ENCODE measurements around the gene MAP3K12.

DNA sequence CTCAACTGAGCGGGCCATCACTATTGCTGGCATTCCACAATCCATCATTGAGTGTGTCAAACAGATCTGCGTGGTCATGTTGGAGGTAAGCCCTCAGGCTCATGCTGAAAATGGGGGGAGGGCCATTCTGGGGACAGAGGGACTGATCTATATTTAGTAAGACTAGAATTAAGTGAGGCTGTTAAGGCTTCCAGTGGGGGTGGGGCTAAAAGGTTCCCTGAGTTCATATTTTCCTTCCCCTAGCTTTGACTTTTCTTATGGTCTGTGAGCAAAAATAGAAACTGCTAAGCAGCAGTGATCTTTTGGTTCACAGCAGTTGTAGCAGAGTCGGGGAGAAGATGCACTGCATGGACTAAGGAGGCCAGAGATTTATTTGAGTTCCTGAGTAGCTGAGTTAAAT is 38.2 kb downstream of the MAP3K12 start:
- no peak for TF ChIP-seq MTF1 (CRISPR knock-in tag; IDR thresholded peaks at IDR 0.05)
- TF ChIP-seq, protein P1, sequence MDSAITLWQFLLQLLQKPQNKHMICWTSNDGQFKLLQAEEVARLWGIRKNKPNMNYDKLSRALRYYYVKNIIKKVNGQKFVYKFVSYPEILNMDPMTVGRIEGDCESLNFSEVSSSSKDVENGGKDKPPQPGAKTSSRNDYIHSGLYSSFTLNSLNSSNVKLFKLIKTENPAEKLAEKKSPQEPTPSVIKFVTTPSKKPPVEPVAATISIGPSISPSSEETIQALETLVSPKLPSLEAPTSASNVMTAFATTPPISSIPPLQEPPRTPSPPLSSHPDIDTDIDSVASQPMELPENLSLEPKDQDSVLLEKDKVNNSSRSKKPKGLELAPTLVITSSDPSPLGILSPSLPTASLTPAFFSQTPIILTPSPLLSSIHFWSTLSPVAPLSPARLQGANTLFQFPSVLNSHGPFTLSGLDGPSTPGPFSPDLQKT (CRISPR knock-in tag; IDR thresholded peaks at IDR 0.05; ENCODE audit: borderline replicate concordance): no peak
- no peak for TF ChIP-seq NFKBIZ (CRISPR knock-in tag; IDR thresholded peaks at IDR 0.05)
- TF ChIP-seq KAT8 (CRISPR knock-in tag; IDR thresholded peaks at IDR 0.05): no peak
- TF ChIP-seq CBX2 (IDR thresholded peaks at IDR 0.05; ENCODE audit: low read depth, low read length): no peak
- no peak for TF ChIP-seq CBX2 (CRISPR knock-in tag; IDR thresholded peaks at IDR 0.05; ENCODE audit: low read depth)
- TF ChIP-seq ZFP41 (CRISPR knock-in tag; IDR thresholded peaks at IDR 0.05; ENCODE audit: borderline replicate concordance): no peak
- TF ChIP-seq ZNF329 (CRISPR knock-in tag; IDR thresholded peaks at IDR 0.05; ENCODE audit: low read depth): no peak
- peak; percentile 79; the same call in 1 of the 2 replicates for TF ChIP-seq POLR2AphosphoS2 (IDR thresholded peaks at IDR 0.05; ENCODE audit: low read depth, low read length)
- no peak for TF ChIP-seq JUN (CRISPR knock-in tag; IDR thresholded peaks at IDR 0.05)
- TF ChIP-seq, protein P2, sequence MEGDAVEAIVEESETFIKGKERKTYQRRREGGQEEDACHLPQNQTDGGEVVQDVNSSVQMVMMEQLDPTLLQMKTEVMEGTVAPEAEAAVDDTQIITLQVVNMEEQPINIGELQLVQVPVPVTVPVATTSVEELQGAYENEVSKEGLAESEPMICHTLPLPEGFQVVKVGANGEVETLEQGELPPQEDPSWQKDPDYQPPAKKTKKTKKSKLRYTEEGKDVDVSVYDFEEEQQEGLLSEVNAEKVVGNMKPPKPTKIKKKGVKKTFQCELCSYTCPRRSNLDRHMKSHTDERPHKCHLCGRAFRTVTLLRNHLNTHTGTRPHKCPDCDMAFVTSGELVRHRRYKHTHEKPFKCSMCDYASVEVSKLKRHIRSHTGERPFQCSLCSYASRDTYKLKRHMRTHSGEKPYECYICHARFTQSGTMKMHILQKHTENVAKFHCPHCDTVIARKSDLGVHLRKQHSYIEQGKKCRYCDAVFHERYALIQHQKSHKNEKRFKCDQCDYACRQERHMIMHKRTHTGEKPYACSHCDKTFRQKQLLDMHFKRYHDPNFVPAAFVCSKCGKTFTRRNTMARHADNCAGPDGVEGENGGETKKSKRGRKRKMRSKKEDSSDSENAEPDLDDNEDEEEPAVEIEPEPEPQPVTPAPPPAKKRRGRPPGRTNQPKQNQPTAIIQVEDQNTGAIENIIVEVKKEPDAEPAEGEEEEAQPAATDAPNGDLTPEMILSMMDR (CRISPR knock-in tag; IDR thresholded peaks at IDR 0.05): no peak
- TF ChIP-seq CAMTA2 (CRISPR knock-in tag; IDR thresholded peaks at IDR 0.05; ENCODE audit: borderline replicate concordance): no peak

Measured in HepG2 (cell line).